H1 (cell line): ENCODE data around the gene PCP4. TPM values are rescaled to one million over a fixed set of nuclear protein-coding genes. Genes with fewer than 3 reads are reported as not detected.

ENCODE experiments used
- CTCF ChIA-PET: fragments of 300-600 bp; sonication (Branson Sonifier 250); formaldehyde crosslinking; loops from one replicate; lab custom pipeline; 2021; ENCODE audit not compliant: partially characterized antibody; lab: Charles Lee
- POLR2A ChIA-PET: fragments of 300-600 bp; sonication (Branson Sonifier 250); formaldehyde crosslinking; loops from one replicate; lab custom pipeline; 2021; ENCODE audit warnings: inconsistent platforms; ENCODE audit not compliant: partially characterized antibody; lab: Charles Lee
- DNase-seq, 2 experiments: peaks; one replicate each; pipeline versions ENCODE4 v3.0.0 to v3.0.0-alpha.2; 2010 to 2022; ENCODE audit warnings: low spot score in 2 of 2, low read depth in 1 of 2, mixed read lengths in 1 of 2
- FAIRE-seq: peaks from 2 replicates; lab custom pipeline; 2011; peaks lifted over from hg19 to GRCh38; lab: Jason Lieb, UNC
- H2AFZ ChIP-seq: 2 replicates; pipeline ENCODE4 v1.8.1; 2012; ENCODE audit warnings: low read length, inconsistent platforms
- H2AK5ac ChIP-seq: 2 replicates; pipeline ENCODE4 v1.6.1; 2013; ENCODE audit warnings: low read depth, low read length
- H2BK120ac ChIP-seq: replicated peaks from 2 replicates; pipeline ENCODE3; 2013; ENCODE audit warnings: low read depth, low read length, inconsistent platforms
- H2BK12ac ChIP-seq: 2 replicates; pipeline ENCODE4 v1.6.1; 2013; ENCODE audit warnings: low read depth, low read length
- H2BK15ac ChIP-seq: 2 replicates; pipeline ENCODE4 v1.6.1; 2013; ENCODE audit warnings: low read length
- H2BK20ac ChIP-seq: 2 replicates; pipeline ENCODE4 v1.6.1; 2013; ENCODE audit warnings: low read length
- H2BK5ac ChIP-seq: 2 replicates; pipeline ENCODE4 v1.6.1; 2013; ENCODE audit warnings: low read depth, low read length
- H3K14ac ChIP-seq: 2 replicates; pipeline ENCODE4 v1.6.1; 2013; ENCODE audit warnings: inconsistent platforms; ENCODE audit not compliant: insufficient read length
- H3K18ac ChIP-seq: 2 replicates; pipeline ENCODE4 v1.6.1; 2013; ENCODE audit warnings: low read length; ENCODE audit errors: extremely low read depth
- H3K23ac ChIP-seq: 2 replicates; pipeline ENCODE4 v1.6.1; 2013; ENCODE audit warnings: inconsistent platforms; ENCODE audit not compliant: insufficient read length
- H3K23me2 ChIP-seq: 2 replicates; pipeline ENCODE4 v1.6.1; 2013; ENCODE audit warnings: low read depth, low read length
- H3K27ac ChIP-seq: 2 replicates; pipeline ENCODE4 v1.6.1; 2011; ENCODE audit warnings: low read depth, low read length, inconsistent platforms
- H3K27me3 ChIP-seq, 4 experiments: replicated peaks in 1 of 4; 1 replicate in 1 of 4; 2 replicates in 3 of 4; pipeline versions ENCODE4 v1.6.1 to v1.8.1; 2011 to 2013; ENCODE audit warnings: low read length in 3 of 4, mild to moderate bottlenecking in 3 of 4, inconsistent platforms in 2 of 4, mixed read lengths in 2 of 4, moderate library complexity in 1 of 4; ENCODE audit not compliant: control insufficient read depth in 3 of 4, insufficient read depth in 3 of 4; ENCODE audit errors: extremely low read depth in 1 of 4
- H3K36me3 ChIP-seq, 4 experiments: 2 replicates each; pipeline versions ENCODE4 v1.6.1 to v1.8.1; 2011 to 2013; ENCODE audit warnings: mild to moderate bottlenecking in 4 of 4, low read length in 3 of 4, moderate library complexity in 2 of 4, control low read depth in 1 of 4, inconsistent platforms in 1 of 4; ENCODE audit not compliant: insufficient read depth in 4 of 4, control insufficient read depth in 2 of 4
- H3K4ac ChIP-seq: replicated peaks from 2 replicates; pipeline ENCODE3; 2013; ENCODE audit warnings: low read length, low read depth, mixed read lengths, inconsistent platforms; ENCODE audit not compliant: insufficient read length
- H3K4me1 ChIP-seq, 4 experiments: replicated peaks in 1 of 4; 1 replicate in 1 of 4; 2 replicates in 3 of 4; pipeline versions ENCODE4 v1.6.1 to v1.8.1; 2011 to 2013; ENCODE audit warnings: low read length in 3 of 4, inconsistent platforms in 2 of 4, mixed read lengths in 1 of 4; ENCODE audit not compliant: insufficient read depth in 4 of 4, control insufficient read depth in 3 of 4
- H3K4me2 ChIP-seq, 2 experiments: 2 replicates each; pipeline versions ENCODE4 v1.6.1 to v1.8.1; 2011 to 2013; ENCODE audit warnings: low read depth in 2 of 2, low read length in 2 of 2, control low read depth in 1 of 2, inconsistent platforms in 1 of 2, mild to moderate bottlenecking in 1 of 2; ENCODE audit not compliant: insufficient read depth in 1 of 2
- H3K4me3 ChIP-seq, 4 experiments: fragments of 200-600, 300-600 bp in 1 of 4; sonication (generic), shearing (Covaris generic), sonication (Bioruptor Twin) in 1 of 4; 2 replicates each; pipeline versions ENCODE4 v1.5.1 to v1.8.1; 2011 to 2016; ENCODE audit warnings: low read length in 4 of 4, low read depth in 3 of 4, control low read depth in 2 of 4, inconsistent platforms in 2 of 4, mild to moderate bottlenecking in 2 of 4, mixed read lengths in 1 of 4, moderate library complexity in 1 of 4; ENCODE audit not compliant: insufficient read depth in 2 of 4; ENCODE audit errors: extremely low read depth in 1 of 4
- H3K56ac ChIP-seq: replicated peaks from 2 replicates; pipeline ENCODE3; 2013; ENCODE audit warnings: low read depth, mild to moderate bottlenecking, mixed read lengths, low read length, inconsistent platforms; ENCODE audit not compliant: insufficient read length
- H3K79me1 ChIP-seq: 2 replicates; pipeline ENCODE4 v1.6.1; 2013; ENCODE audit warnings: low read depth, low read length, control low read depth
- H3K79me2 ChIP-seq, 2 experiments: 2 replicates each; pipeline versions ENCODE4 v1.6.1 to v1.8.1; 2012 to 2013; ENCODE audit warnings: low read length in 2 of 2, mild to moderate bottlenecking in 2 of 2, inconsistent platforms in 1 of 2; ENCODE audit not compliant: insufficient read depth in 2 of 2, control insufficient read depth in 1 of 2
- H3K9ac ChIP-seq, 4 experiments: replicated peaks in 1 of 4; 1 replicate in 1 of 4; 2 replicates in 3 of 4; pipeline versions ENCODE4 v1.6.1 to v1.8.1; 2011 to 2013; ENCODE audit warnings: low read depth in 3 of 4, low read length in 3 of 4, control low read depth in 2 of 4, mild to moderate bottlenecking in 2 of 4, moderate library complexity in 2 of 4, inconsistent platforms in 1 of 4; ENCODE audit errors: extremely low read depth in 1 of 4
- H3K9me3 ChIP-seq, 2 experiments: 2 replicates each; pipeline versions ENCODE4 v1.6.1 to v1.8.1; 2012 to 2013; ENCODE audit warnings: mild to moderate bottlenecking in 2 of 2, moderate library complexity in 2 of 2, control low read depth in 1 of 2, inconsistent platforms in 1 of 2, low read depth in 1 of 2, low read length in 1 of 2, mixed read lengths in 1 of 2; ENCODE audit not compliant: insufficient read depth in 2 of 2
- H4K20me1 ChIP-seq, 2 experiments: replicated peaks in 1 of 2; 2 replicates each; pipeline versions ENCODE3 to v1.8.1; 2011 to 2013; ENCODE audit warnings: inconsistent platforms in 2 of 2, low read length in 2 of 2, mild to moderate bottlenecking in 1 of 2; ENCODE audit not compliant: insufficient read depth in 2 of 2, control insufficient read depth in 1 of 2
- H4K5ac ChIP-seq: 2 replicates; pipeline ENCODE4 v1.6.1; 2013; ENCODE audit warnings: low read length, low read depth, mixed read lengths, inconsistent platforms; ENCODE audit not compliant: insufficient read length
- H4K8ac ChIP-seq: 2 replicates; pipeline ENCODE4 v1.8.0; 2013; ENCODE audit warnings: mild to moderate bottlenecking, moderate library complexity, low read length, inconsistent platforms; ENCODE audit not compliant: insufficient read depth; ENCODE audit errors: extremely low read depth
- H4K91ac ChIP-seq: replicated peaks from 2 replicates; pipeline ENCODE3; 2013; ENCODE audit warnings: low read length, mixed read lengths, inconsistent platforms; ENCODE audit not compliant: insufficient read length
- BACH1 ChIP-seq: IDR thresholded peaks from 2 replicates; pipeline ENCODE4 v1.6.1; 2012; ENCODE audit warnings: low read length, improper control_type of control experiment
- CBX8 ChIP-seq: fragments of 300-800, 300-1000 bp; sonication (generic); IDR thresholded peaks from 2 replicates; pipeline ENCODE4 v1.7.1; 2016; ENCODE audit warnings: low read depth, low read length, borderline replicate concordance
- CHD2 ChIP-seq: IDR thresholded peaks from 2 replicates; pipeline ENCODE4 v1.6.1; 2012; ENCODE audit warnings: low read length, improper control_type of control experiment
- KDM5A ChIP-seq: fragments of 200-600 bp; IDR thresholded peaks from 2 replicates; pipeline ENCODE4 v1.7.1; 2012; ENCODE audit warnings: mild to moderate bottlenecking, low read length, inconsistent platforms, mixed read lengths
- MAX ChIP-seq: IDR thresholded peaks from 2 replicates; pipeline ENCODE4 v1.6.1; 2012; ENCODE audit warnings: inconsistent platforms
- NANOG ChIP-seq: IDR thresholded peaks from 2 replicates; pipeline ENCODE4 v1.6.1; 2011; ENCODE audit warnings: low read length, low read depth, mild to moderate bottlenecking, inconsistent platforms; ENCODE audit not compliant: insufficient read depth, poor library complexity, severe bottlenecking
- RFX5 ChIP-seq: IDR thresholded peaks from 2 replicates; pipeline ENCODE4 v1.6.1; 2011; ENCODE audit warnings: low read depth, low read length, improper control_type of control experiment, borderline replicate concordance
- SIX5 ChIP-seq: IDR thresholded peaks from 2 replicates; pipeline ENCODE4 v1.6.1; 2011; ENCODE audit warnings: mild to moderate bottlenecking, low read depth, low read length
- TAF7 ChIP-seq: optimal IDR thresholded peaks from 2 replicates; pipeline ENCODE3; 2011; ENCODE audit warnings: low read depth, mild to moderate bottlenecking, inconsistent platforms, low read length, moderate library complexity, borderline replicate concordance
- USF2 ChIP-seq: IDR thresholded peaks from 2 replicates; pipeline ENCODE4 v1.6.1; 2011; ENCODE audit warnings: low read length, improper control_type of control experiment
- YY1 ChIP-seq: IDR thresholded peaks from 2 replicates; pipeline ENCODE4 v1.6.1; 2011; ENCODE audit warnings: low read depth, mild to moderate bottlenecking, low read length
- WGBS, 2 experiments: shearing (Covaris generic) in 1 of 2; methylation state at CpG; one replicate each; pipeline versions ENCODE4 v1.1.6 to v1.1.7; 2013 to 2015; ENCODE audit warnings: low lambda C conversion rate in 2 of 2, mixed read lengths in 2 of 2, inconsistent platforms in 1 of 2, low coverage in 1 of 2, missing lambda C conversion rate in 1 of 2; ENCODE audit not compliant: insufficient replicate concordance in 2 of 2, insufficient coverage in 1 of 2, insufficient read length in 1 of 2; ENCODE audit errors: extremely low coverage in 1 of 2, missing lambda C conversion rate in 1 of 2; 5-methylcytosine and 5-hydroxymethylcytosine counted together
- polyA plus RNA-seq, 7 experiments: library from polyadenylated mRNA; depleted of rRNA in 3 of 7; stranded (reverse) in 5 of 7; unstranded in 2 of 7; fragments of >200 nt in 5 of 7; fragments of 200-250 nt in 2 of 7; gene quantifications; 1 replicate in 5 of 7; 2 replicates in 1 of 7; 4 replicates in 1 of 7; pipeline versions ENCODE4 v1.2.1 to v1.2.3, GENCODE V29; 2011 to 2013; ENCODE audit warnings: missing spikeins in 2 of 7, mixed read lengths in 2 of 7
- total RNA-seq: library from RNA; stranded (reverse); fragmentation: NEBNext Ultra II Directional; extraction: Animal tissue kit (Norgen Biotek cat#: 25700); gene quantifications from 2 replicates; pipeline ENCODE4 v1.2.1, GENCODE V29; 2021

Gene PCP4
- total and polyA plus RNA-seq, 2 of the 8 experiments (the other 6 are each of a cell fraction or from before 2014, with no cell fraction given): 1.8 to 2.4 TPM

GRCh38 chr21:39874206-39874605 lies 7.0 kb downstream of the PCP4 start:
- ChIA-PET CTCF (no interaction called here), POLR2A (no interaction called here)
- Histone ChIP-seq H3K4me3 (no peak overlapping the region), H3K36me3 (no peaks in the 10 kb centered on the region), H3K4me1 (0 out of 7 replicates have a peak, but pooled peaks cover 0 to 2% (median 0%) of the 10 kb centered on the region in 4 experiments), H2BK20ac (no peak overlapping the region), H3K18ac (no peak overlapping the region), H2BK12ac (no peak overlapping the region), H3K27me3 (no peaks in the 10 kb centered on the region), H3K79me2 (no peaks in the 10 kb centered on the region), H3K14ac (no peak overlapping the region), H3K4me2 (no peak overlapping the region), H3K23ac (no peak overlapping the region), H4K8ac (no peak overlapping the region), H3K27ac (no peak overlapping the region), H2BK120ac (no peak overlapping the region), H3K56ac (no peak overlapping the region), H4K5ac (no peak overlapping the region), H4K20me1 (no peaks in the 10 kb centered on the region), H3K79me1 (no peaks in the 10 kb centered on the region), H2BK5ac (no peak overlapping the region), H2AFZ (no peak overlapping the region), H4K91ac (no peak overlapping the region), H2AK5ac (no peak overlapping the region), H3K9ac (no peak overlapping the region), H3K23me2 (no peaks in the 10 kb centered on the region), H3K4ac (no peak overlapping the region), H3K9me3 (no peaks in the 10 kb centered on the region), H2BK15ac (no peak overlapping the region)
- WGBS, 2 experiments: 94% methylated on average over 8 of the region's 8 CpGs; no CpG with 5 or more reads in 1 of the 2 experiments
- DNase-seq (no peak), FAIRE-seq (no peak)
- TF ChIP-seq USF2 (no peak), NANOG (no peak), MAX (no peak), YY1 (no peak), CHD2 (no peak), KDM5A (no peak), TAF7 (no peak), BACH1 (no peak), RFX5 (no peak), CBX8 (no peak), SIX5 (no peak)
